GM12892 (cell line): ENCODE measurements around the gene DNPEP.

Experiments used
- POLR2A ChIP-seq: IDR thresholded peaks from 2 replicates; pipeline ENCODE4 v1.6.1; 2011; ENCODE audit warnings: low read depth, low read length, control low read depth
- POLR2AphosphoS5 ChIP-seq: IDR thresholded peaks from 2 replicates; pipeline ENCODE4 v1.6.1; 2011; ENCODE audit warnings: low read depth, low read length, control low read depth
- TAF1 ChIP-seq: IDR thresholded peaks from 2 replicates; pipeline ENCODE4 v1.6.1; 2011; ENCODE audit warnings: low read depth, mild to moderate bottlenecking, control low read depth, low read length, borderline replicate concordance

GRCh38 chr2:219400562-219400961, 12.8 kb upstream of the DNPEP start:
- TF ChIP-seq POLR2A: no peak
- no peak for TF ChIP-seq POLR2AphosphoS5
- TF ChIP-seq TAF1: no peak
